ENCODE data around the gene HS6ST2. TPM values are rescaled to one million over a fixed set of nuclear protein-coding genes. Genes with fewer than 3 reads are reported as not detected.

HS6ST2 gene
- total and polyA plus RNA-seq, 9 of the 15 experiments (the other 6 are each of a cell fraction or from before 2014, with no cell fraction given), result not detected

- Histone ChIP-seq H3K9me1 (ENCODE audit: control insufficient read depth, insufficient read depth, low read length) (no peaks in the 10 kb centered on the region), H4K20me1 (replicated peaks; ENCODE audit: control insufficient read depth, insufficient read depth, low read length) (no peaks in the 10 kb centered on the region), H3K4me3 (no peak overlapping the region), H3K4me2 (ENCODE audit: insufficient read depth, low read length) (no peak overlapping the region), H3K9ac (ENCODE audit: insufficient read depth in 1 of 2, low read depth in 2 of 2, low read length in 2 of 2) (no peak overlapping the region), H3K27me3 (ENCODE audit: control insufficient read depth in 2 of 2, insufficient read depth in 2 of 2, low read length in 2 of 2) (no peaks in the 10 kb centered on the region), H3K79me2 (ENCODE audit: control insufficient read depth, insufficient read depth, low read length) (no peaks in the 10 kb centered on the region), H3K27ac (ENCODE audit: extremely low read depth, low read depth, low read length) (no peak overlapping the region), H3K9me3 (replicated peaks; ENCODE audit: control insufficient read depth, insufficient read depth, low read depth, low read length) (no peaks in the 10 kb centered on the region), H2AFZ (ENCODE audit: low read depth, low read length) (no peak overlapping the region), H3K4me1 (replicated peaks in 1 of 2; ENCODE audit: control insufficient read depth in 2 of 2, insufficient read depth in 2 of 2, low read length in 2 of 2) (no peaks in the 10 kb centered on the region), H3K36me3 (ENCODE audit: control insufficient read depth, insufficient read depth, low read length) (no peaks in the 10 kb centered on the region)
- ChIA-PET POLR2A (interaction anchor here (0.6 to 0.9 kb wide), 2 partner anchors 17 to 40 kb away, joined by 3 read pairs; no protein-coding TSS in a partner anchor), CTCF (ENCODE audit: low intra/inter-chr PET ratio) (no interaction called here)
- intact Hi-C loops (cut with micrococcal nuclease), result no loop called here
- no peak for DNase-seq (ENCODE audit: extremely low read depth in 1 of 4, low spot score in 3 of 4)
- 0% methylated on average over 1 of the region's 3 CpGs for WGBS (ENCODE audit: insufficient coverage, low coverage, missing lambda C conversion rate)
- TF ChIP-seq ZNF764 (CRISPR knock-in tag; IDR thresholded peaks at IDR 0.05; ENCODE audit: low read depth), result no peak
- no peak for TF ChIP-seq ZNF407 (IDR thresholded peaks at IDR 0.05; ENCODE audit: low read depth)
- TF ChIP-seq KAT8 (IDR thresholded peaks at IDR 0.05; ENCODE audit: low read depth), result no peak
- TF ChIP-seq C11orf30 (IDR thresholded peaks at IDR 0.05; ENCODE audit: low read depth), result no peak
- TF ChIP-seq ZNF165 (CRISPR knock-in tag; IDR thresholded peaks at IDR 0.05; ENCODE audit: borderline replicate concordance), result no peak
- no peak for TF ChIP-seq DIDO1 (tag; IDR thresholded peaks at IDR 0.05; ENCODE audit: low read depth)
- no peak for TF ChIP-seq SMAD3 (CRISPR knock-in tag; conservative IDR thresholded peaks at IDR 0.05)
- TF ChIP-seq SMARCC2 (IDR thresholded peaks at IDR 0.05; ENCODE audit: low read depth), result no peak
- FAIRE-seq, result no peak
- in situ Hi-C loops (cut with MboI), result no loop called here
- no TSS peak for BruUV-seq (replicated peaks)
- no peak for ATAC-seq
Measured at GRCh38 chrX:132821974-132822633, 136.3 kb downstream of the HS6ST2 start.

All from K562 (cell line).